ENCODE measurements around the gene SH2D5.
"Not testable (repeated sequence)": the region's sequence is repeated elsewhere in the genome, so short reads cannot be mapped to it uniquely, and the experiment has no call there.

Gene SH2D5

DNA sequence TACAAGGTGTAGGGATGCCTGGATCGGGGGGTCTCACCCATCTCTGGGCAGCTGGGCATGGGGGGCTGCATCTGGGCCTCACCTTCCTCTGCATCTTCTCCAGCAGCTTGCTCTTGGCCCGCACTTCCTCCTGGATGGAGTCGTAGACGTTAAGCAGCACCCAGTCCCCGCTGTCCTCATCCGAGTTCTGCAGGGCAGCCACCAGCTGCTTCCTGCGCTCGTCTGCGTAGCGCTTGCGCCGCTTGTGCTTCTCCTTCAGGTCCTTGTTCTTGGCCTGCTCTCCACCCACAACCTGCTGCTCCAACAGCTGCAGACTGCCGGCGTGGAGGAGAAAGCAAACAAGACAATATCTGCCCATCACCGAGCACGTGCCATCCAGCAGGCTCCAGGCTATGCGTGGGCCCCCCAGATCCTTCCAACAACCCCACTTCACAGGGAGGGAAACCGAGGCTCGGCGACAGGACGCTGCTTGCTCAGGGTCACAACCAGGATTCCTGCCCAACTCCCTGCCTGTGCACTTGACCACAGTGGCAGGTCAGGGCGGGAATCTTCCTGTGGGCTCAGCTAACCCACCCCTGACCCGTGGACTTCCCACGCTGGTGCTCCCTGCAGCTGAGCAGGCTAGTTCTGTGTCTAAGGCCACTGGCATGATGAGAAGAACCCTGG lies 49.8 kb downstream of the SH2D5 start:
- Histone ChIP-seq H3K4me1 (ENCODE audit: control insufficient read depth, insufficient read depth, low read length, poor library complexity, severe bottlenecking) (no peaks in the 10 kb centered on the region), H3K4me3 (ENCODE audit: insufficient read depth, low read depth, low read length, poor library complexity, severe bottlenecking) (no peak overlapping the region), H3K36me3 (ENCODE audit: control insufficient read depth, insufficient read depth, low read length) (no peaks in the 10 kb centered on the region), H3K27me3 (replicated peaks; ENCODE audit: control insufficient read depth, insufficient read depth, low read length, poor library complexity, severe bottlenecking) (no peaks in the 10 kb centered on the region), H3K9me3 (ENCODE audit: control insufficient read depth, low read length) (no peaks in the 10 kb centered on the region), H3K27ac (ENCODE audit: insufficient read depth, low read length, poor library complexity, severe bottlenecking) (no peak overlapping the region)
- DNase-seq = no peak

DNA sequence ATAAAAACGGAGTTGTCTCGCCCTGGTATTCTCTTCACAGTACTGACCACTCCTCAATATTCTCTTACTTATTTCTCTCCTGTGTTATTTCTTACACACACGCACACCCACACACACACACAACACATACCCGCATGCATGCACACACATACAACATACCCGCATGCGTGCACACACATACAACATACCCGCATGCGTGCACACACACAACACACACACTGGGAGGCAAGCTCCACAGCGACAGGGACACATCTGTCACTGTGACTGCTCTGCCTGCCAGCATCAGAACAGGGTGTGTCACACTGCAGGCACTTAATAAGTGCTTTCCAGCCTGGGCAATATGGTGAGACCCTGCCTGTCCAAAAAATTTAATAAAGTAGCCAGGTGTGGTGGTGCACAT lies 50.5 kb downstream of the SH2D5 start:
- Histone ChIP-seq H3K27me3 (replicated peaks; ENCODE audit: control insufficient read depth, insufficient read depth, low read length, poor library complexity, severe bottlenecking) (no peaks in the 10 kb centered on the region), H3K4me1 (ENCODE audit: control insufficient read depth, insufficient read depth, low read length, poor library complexity, severe bottlenecking) (no peaks in the 10 kb centered on the region), H3K4me3 (ENCODE audit: insufficient read depth, low read depth, low read length, poor library complexity, severe bottlenecking) (no peak overlapping the region), H3K27ac (ENCODE audit: insufficient read depth, low read length, poor library complexity, severe bottlenecking) (no peak overlapping the region), H3K9me3 (ENCODE audit: control insufficient read depth, low read length) (no peaks in the 10 kb centered on the region), H3K36me3 (ENCODE audit: control insufficient read depth, insufficient read depth, low read length) (no peaks in the 10 kb centered on the region)
- DNase-seq = no peak

DNA sequence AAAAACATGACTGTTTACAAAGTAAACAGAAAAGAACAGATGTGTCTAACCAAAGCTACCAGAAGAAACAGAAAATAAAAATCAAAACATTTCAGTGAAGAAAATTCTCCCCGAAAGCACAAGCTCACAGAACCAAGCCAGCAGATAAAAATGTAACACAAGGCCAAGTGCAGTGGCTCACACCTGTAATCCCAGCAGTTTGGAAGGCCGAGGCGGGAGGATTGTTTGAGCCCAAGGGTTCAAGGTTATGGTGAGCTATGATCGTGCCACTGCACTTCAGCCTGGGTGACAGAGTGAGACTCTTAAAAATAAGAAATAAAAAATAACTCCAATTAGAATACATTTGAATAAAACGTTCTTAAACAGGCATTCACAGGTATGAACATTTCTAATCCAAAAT lies 52.2 kb downstream of the SH2D5 start:
- no peak for DNase-seq
- no peaks in the 10 kb centered on the region for H3K36me3 ChIP-seq (ENCODE audit: control insufficient read depth, insufficient read depth, low read length)
- H3K4me1 ChIP-seq (ENCODE audit: control insufficient read depth, insufficient read depth, low read length, poor library complexity, severe bottlenecking) = no peaks in the 10 kb centered on the region
- no peak overlapping the region for H3K4me3 ChIP-seq (ENCODE audit: insufficient read depth, low read depth, low read length, poor library complexity, severe bottlenecking)
- H3K9me3 ChIP-seq (ENCODE audit: control insufficient read depth, low read length) = no peaks in the 10 kb centered on the region
- H3K27me3 ChIP-seq (replicated peaks; ENCODE audit: control insufficient read depth, insufficient read depth, low read length, poor library complexity, severe bottlenecking) = peaks cover 4% of the 10 kb centered on the region
- H3K27ac ChIP-seq (ENCODE audit: insufficient read depth, low read length, poor library complexity, severe bottlenecking) = no peak overlapping the region

DNA sequence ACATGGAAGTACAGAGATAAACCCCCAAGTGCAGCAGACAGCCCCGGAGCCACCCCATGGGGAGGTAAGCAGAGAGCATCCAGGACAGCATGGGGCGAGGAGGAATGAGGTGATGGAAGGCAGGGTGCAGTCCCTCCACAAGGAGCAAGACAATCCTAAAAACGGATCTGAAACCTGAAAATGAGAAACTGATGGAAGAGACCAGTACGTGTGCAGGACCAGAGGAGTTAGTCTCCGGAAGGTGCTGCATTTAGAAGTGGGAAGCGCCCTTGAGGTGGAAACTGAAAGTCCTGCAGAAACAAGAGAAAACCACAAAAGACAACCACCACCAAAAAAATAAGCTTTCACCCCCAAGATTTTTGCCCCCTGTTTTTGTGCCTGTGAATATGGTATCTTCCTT lies 53.9 kb downstream of the SH2D5 start:
- H3K9me3 ChIP-seq (ENCODE audit: control insufficient read depth, low read length) = no peaks in the 10 kb centered on the region
- no peak overlapping the region for H3K4me3 ChIP-seq (ENCODE audit: insufficient read depth, low read depth, low read length, poor library complexity, severe bottlenecking)
- H3K27ac ChIP-seq (ENCODE audit: insufficient read depth, low read length, poor library complexity, severe bottlenecking) = no peak overlapping the region
- H3K36me3 ChIP-seq (ENCODE audit: control insufficient read depth, insufficient read depth, low read length) = no peaks in the 10 kb centered on the region
- peaks cover 4% of the 10 kb centered on the region for H3K27me3 ChIP-seq (replicated peaks; ENCODE audit: control insufficient read depth, insufficient read depth, low read length, poor library complexity, severe bottlenecking)
- H3K4me1 ChIP-seq (ENCODE audit: control insufficient read depth, insufficient read depth, low read length, poor library complexity, severe bottlenecking) = no peaks in the 10 kb centered on the region
- DNase-seq = no peak

DNA sequence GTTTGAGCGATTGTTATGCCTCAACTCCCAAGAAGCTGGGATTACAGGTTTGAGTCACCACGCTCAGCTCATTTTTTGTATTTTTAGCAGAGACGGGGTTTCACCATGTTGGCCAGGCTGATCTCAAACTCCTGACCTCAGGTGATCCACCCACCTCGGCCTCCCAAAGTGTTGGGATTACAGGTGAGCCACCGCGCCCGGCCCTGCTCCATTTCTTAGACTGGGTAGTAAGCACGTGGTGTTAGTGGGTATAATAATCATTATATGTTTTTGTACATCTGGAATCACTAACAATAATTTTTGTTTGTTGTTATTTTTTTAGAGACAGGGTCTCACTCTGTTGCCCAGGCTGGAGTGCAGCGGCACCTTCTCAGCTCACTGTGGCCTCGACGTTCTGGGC lies 58.9 kb downstream of the SH2D5 start:
- H3K4me1 ChIP-seq (ENCODE audit: control insufficient read depth, insufficient read depth, low read length, poor library complexity, severe bottlenecking); H3K4me3 ChIP-seq (ENCODE audit: insufficient read depth, low read depth, low read length, poor library complexity, severe bottlenecking); H3K36me3 ChIP-seq (ENCODE audit: control insufficient read depth, insufficient read depth, low read length); H3K27ac ChIP-seq (ENCODE audit: insufficient read depth, low read length, poor library complexity, severe bottlenecking); H3K9me3 ChIP-seq (ENCODE audit: control insufficient read depth, low read length); DNase-seq; H3K27me3 ChIP-seq (replicated peaks; ENCODE audit: control insufficient read depth, insufficient read depth, low read length, poor library complexity, severe bottlenecking): not testable (repeated sequence)

DNA sequence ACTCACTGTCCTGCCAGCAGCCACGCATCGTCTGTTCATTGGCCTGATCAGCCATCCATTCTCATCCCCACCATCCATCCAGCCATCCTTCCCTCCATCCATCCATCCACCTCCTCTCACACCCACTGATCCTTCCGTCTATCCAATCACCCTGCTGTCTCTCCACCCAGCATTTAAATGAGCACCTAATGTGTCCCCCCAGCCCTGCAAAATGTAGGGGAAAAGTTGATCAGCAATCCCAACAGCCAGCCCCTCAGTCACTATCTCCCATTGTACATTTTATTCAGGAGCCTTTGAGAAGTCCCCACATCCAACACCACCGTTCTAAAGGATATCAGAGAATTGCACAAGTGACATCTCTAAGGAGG lies 60.3 kb downstream of the SH2D5 start:
- Histone ChIP-seq H3K4me1 (ENCODE audit: control insufficient read depth, insufficient read depth, low read length, poor library complexity, severe bottlenecking) (no peaks in the 10 kb centered on the region), H3K27me3 (replicated peaks; ENCODE audit: control insufficient read depth, insufficient read depth, low read length, poor library complexity, severe bottlenecking) (peaks cover 4% of the 10 kb centered on the region), H3K36me3 (ENCODE audit: control insufficient read depth, insufficient read depth, low read length) (no peaks in the 10 kb centered on the region), H3K9me3 (ENCODE audit: control insufficient read depth, low read length) (no peaks in the 10 kb centered on the region), H3K27ac (ENCODE audit: insufficient read depth, low read length, poor library complexity, severe bottlenecking) (no peak overlapping the region), H3K4me3 (ENCODE audit: insufficient read depth, low read depth, low read length, poor library complexity, severe bottlenecking) (no peak overlapping the region)
- DNase-seq = no peak

DNA sequence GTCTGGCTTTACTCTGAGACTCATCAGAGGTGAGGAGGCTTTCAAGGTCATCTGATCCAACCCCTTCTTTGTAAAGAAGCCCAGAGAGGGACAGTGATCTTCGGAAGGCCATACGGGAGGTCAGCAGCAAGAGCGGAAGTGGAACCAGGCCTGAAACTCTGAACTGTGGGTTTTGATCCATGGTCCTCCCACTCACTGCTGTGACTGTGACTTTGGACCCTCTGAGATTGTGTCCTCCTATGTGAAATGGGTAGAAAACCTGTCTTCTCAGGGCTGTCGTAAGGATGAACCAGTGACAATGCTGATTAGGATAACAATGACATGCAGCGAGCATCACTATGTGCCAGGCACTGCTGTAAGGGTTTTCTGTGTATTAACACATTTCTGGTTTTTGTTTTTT lies 61.6 kb downstream of the SH2D5 start:
- no peaks in the 10 kb centered on the region for H3K4me1 ChIP-seq (ENCODE audit: control insufficient read depth, insufficient read depth, low read length, poor library complexity, severe bottlenecking)
- peaks cover 4% of the 10 kb centered on the region for H3K27me3 ChIP-seq (replicated peaks; ENCODE audit: control insufficient read depth, insufficient read depth, low read length, poor library complexity, severe bottlenecking)
- no peaks in the 10 kb centered on the region for H3K36me3 ChIP-seq (ENCODE audit: control insufficient read depth, insufficient read depth, low read length)
- no peak overlapping the region for H3K27ac ChIP-seq (ENCODE audit: insufficient read depth, low read length, poor library complexity, severe bottlenecking)
- no peak for DNase-seq
- H3K4me3 ChIP-seq (ENCODE audit: insufficient read depth, low read depth, low read length, poor library complexity, severe bottlenecking) = no peak overlapping the region
- H3K9me3 ChIP-seq (ENCODE audit: control insufficient read depth, low read length) = no peaks in the 10 kb centered on the region

Data from effector memory CD4-positive, alpha-beta T cell (primary cell).